HepG2 (cell line): ENCODE measurements around the gene ZBTB14. TPM values are rescaled to one million over a fixed set of nuclear protein-coding genes. Genes with fewer than 3 reads are reported as not detected.

ENCODE experiments used
- CBFB ChIP-seq: sonication (generic); formaldehyde crosslinking; IDR thresholded peaks from 2 replicates; pipeline ENCODE4 v1.4.0; 2020; ENCODE audit warnings: missing genetic modification reagents
- CEBPB ChIP-seq: IDR thresholded peaks from 2 replicates; pipeline ENCODE4 v1.6.1; 2011; ENCODE audit warnings: low read depth, low read length, improper control_type of control experiment, borderline replicate concordance
- CHD4 ChIP-seq: fragments of 200-600 bp; sonication (generic); IDR thresholded peaks from 2 replicates; pipeline ENCODE4 v1.7.0; 2017; ENCODE audit warnings: mild to moderate bottlenecking, low read length, borderline replicate concordance
- E2F1 ChIP-seq: sonication (generic); formaldehyde crosslinking; IDR thresholded peaks from 2 replicates; pipeline ENCODE4 v1.5.0; 2020; ENCODE audit warnings: missing genetic modification reagents
- HDAC2 ChIP-seq: sonication (generic); formaldehyde crosslinking; IDR thresholded peaks from 2 replicates; pipeline ENCODE4 v1.4.0; 2020; ENCODE audit warnings: missing genetic modification reagents
- HOXA3 ChIP-seq: sonication (generic); formaldehyde crosslinking; IDR thresholded peaks from 2 replicates; pipeline ENCODE4 v1.5.0; 2020; ENCODE audit warnings: missing genetic modification reagents
- IRF9 ChIP-seq: sonication (generic); formaldehyde crosslinking; IDR thresholded peaks from 2 replicates; pipeline ENCODE4 v1.8.0; 2022; ENCODE audit warnings: missing genetic modification reagents, mild to moderate bottlenecking, borderline replicate concordance
- KDM2A ChIP-seq: sonication (generic); formaldehyde crosslinking; IDR thresholded peaks from 2 replicates; pipeline ENCODE4 v1.4.0; 2020; ENCODE audit warnings: low read depth, missing genetic modification reagents, borderline replicate concordance
- MTA3 ChIP-seq: sonication (generic); formaldehyde crosslinking; IDR thresholded peaks from 2 replicates; pipeline ENCODE4 v1.4.0; 2020; ENCODE audit warnings: missing genetic modification reagents
- NR2C2 ChIP-seq: sonication (generic); formaldehyde crosslinking; IDR thresholded peaks from 2 replicates; pipeline ENCODE4 v1.4.0; 2020; ENCODE audit warnings: missing genetic modification reagents, mild to moderate bottlenecking, moderate library complexity, borderline replicate concordance
- POLR2G ChIP-seq: fragments of 200-400 bp; formaldehyde crosslinking; IDR thresholded peaks from 2 replicates; pipeline ENCODE4 v1.6.1; 2018; ENCODE audit warnings: mild to moderate bottlenecking, low read depth, low read length, moderate library complexity
- PRPF4 ChIP-seq: fragments of 200-400 bp; formaldehyde crosslinking; IDR thresholded peaks from 2 replicates; pipeline ENCODE4 v1.6.1; 2016; ENCODE audit warnings: low read length, low read depth; ENCODE audit not compliant: poor library complexity, severe bottlenecking
- RELA ChIP-seq: sonication (generic); formaldehyde crosslinking; IDR thresholded peaks from 2 replicates; pipeline ENCODE4 v1.4.0; 2020; ENCODE audit warnings: missing genetic modification reagents
- SNAPC5 ChIP-seq: sonication (generic); formaldehyde crosslinking; IDR thresholded peaks from 2 replicates; pipeline ENCODE4 v1.8.1; 2023; ENCODE audit warnings: mild to moderate bottlenecking, missing genetic modification reagents, borderline replicate concordance
- UBTF ChIP-seq: sonication (generic); formaldehyde crosslinking; IDR thresholded peaks from 2 replicates; pipeline ENCODE4 v1.4.0; 2020; ENCODE audit warnings: mild to moderate bottlenecking, missing genetic modification reagents
- ZNF30 ChIP-seq: sonication (generic); formaldehyde crosslinking; IDR thresholded peaks from 2 replicates; pipeline ENCODE4 v1.5.0; 2020; ENCODE audit warnings: mild to moderate bottlenecking, missing genetic modification reagents
- ZNF414 ChIP-seq: sonication (generic); formaldehyde crosslinking; IDR thresholded peaks from 2 replicates; pipeline ENCODE4 v1.5.0; 2020; ENCODE audit warnings: missing genetic modification reagents
- ZNF441 ChIP-seq: sonication (generic); formaldehyde crosslinking; IDR thresholded peaks from 2 replicates; pipeline ENCODE4 v1.7.0; 2021; ENCODE audit warnings: missing genetic modification reagents, borderline replicate concordance
- ZNF619 ChIP-seq: sonication (generic); formaldehyde crosslinking; IDR thresholded peaks from 2 replicates; pipeline ENCODE4 v1.4.0; 2020; ENCODE audit warnings: mild to moderate bottlenecking, missing genetic modification reagents
- ZUFSP ChIP-seq: sonication (generic); formaldehyde crosslinking; IDR thresholded peaks from 2 replicates; pipeline ENCODE4 v1.9.0; 2021; ENCODE audit warnings: missing genetic modification reagents, mild to moderate bottlenecking, borderline replicate concordance
- polyA plus RNA-seq, 8 experiments: library from polyadenylated mRNA; depleted of rRNA in 3 of 8; stranded (reverse) in 7 of 8; unstranded in 1 of 8; fragments of >200 nt; fragmentation: Illumina TruSeq in 4 of 8; extraction: Trizol in 4 of 8; gene quantifications; 2 replicates each; pipeline versions ENCODE4 v1.2.1 to v1.2.3, GENCODE V29; 2011 to 2016; ENCODE audit warnings: low read depth in 4 of 8, missing spikeins in 1 of 8, mixed read lengths in 1 of 8; ENCODE audit not compliant: insufficient read depth in 1 of 8
- total RNA-seq, 5 experiments: library from RNA; depleted of rRNA; stranded (reverse); fragments of >200 nt; fragmentation: Illumina TruSeq; extraction: Trizol; gene quantifications; 2 replicates each; pipeline ENCODE4 v1.2.3, GENCODE V29; 2016; ENCODE audit warnings: low read depth in 1 of 5

Gene ZBTB14
- total and polyA plus RNA-seq, 2 of the 13 experiments (the other 11 are each of a cell fraction or from before 2014, with no cell fraction given), result 8.0 to 14.4 TPM

GRCh38 chr18:5298156-5298852 is 2.8 kb upstream of the ZBTB14 start (continued):
- TF ChIP-seq UBTF, result no peak
- TF ChIP-seq ZNF441 (CRISPR knock-in tag), result peak; percentile 40; the same call in 1 of the 2 replicates
- TF ChIP-seq MTA3 (CRISPR knock-in tag), result no peak
- 0 out of 2 replicates have a peak, but pooled peaks have one; percentile 43 for TF ChIP-seq ZNF414
- TF ChIP-seq RELA (CRISPR knock-in tag), result no peak
- peak; percentile 82 for TF ChIP-seq POLR2G
- no peak for TF ChIP-seq ZNF30 (CRISPR knock-in tag)
- 0 out of 2 replicates have a peak, but pooled peaks have one; percentile 48 for TF ChIP-seq E2F1 (CRISPR knock-in tag)
- TF ChIP-seq NR2C2 (CRISPR knock-in tag), result peak; percentile 37; the same call in 1 of the 2 replicates
- TF ChIP-seq CHD4, result peak; percentile 8; the same call in 1 of the 2 replicates
- TF ChIP-seq ZUFSP (CRISPR knock-in tag), result no peak
- TF ChIP-seq HOXA3, result peak; percentile 77
- TF ChIP-seq PRPF4, result no peak
- peak; percentile 71 for TF ChIP-seq KDM2A (CRISPR knock-in tag)
- peak; percentile 66 for TF ChIP-seq HDAC2 (CRISPR knock-in tag)
- TF ChIP-seq ZNF619, result 0 out of 2 replicates have a peak, but pooled peaks have one; percentile 43
- TF ChIP-seq IRF9 (CRISPR knock-in tag), result 0 out of 2 replicates have a peak, but pooled peaks have one; percentile 47
- TF ChIP-seq SNAPC5 (CRISPR knock-in tag), result no peak
- peak; percentile 69 for TF ChIP-seq CEBPB
- TF ChIP-seq CBFB (CRISPR knock-in tag), result peak; percentile 78; the same call in 1 of the 2 replicates
